ENCODE measurements around the gene KRT1. TPM values are rescaled to one million over a fixed set of nuclear protein-coding genes. Genes with fewer than 3 reads are reported as not detected.

The KRT1 gene
- polyA plus RNA-seq, 1 donor from 2014 or later: not detected

DNA sequence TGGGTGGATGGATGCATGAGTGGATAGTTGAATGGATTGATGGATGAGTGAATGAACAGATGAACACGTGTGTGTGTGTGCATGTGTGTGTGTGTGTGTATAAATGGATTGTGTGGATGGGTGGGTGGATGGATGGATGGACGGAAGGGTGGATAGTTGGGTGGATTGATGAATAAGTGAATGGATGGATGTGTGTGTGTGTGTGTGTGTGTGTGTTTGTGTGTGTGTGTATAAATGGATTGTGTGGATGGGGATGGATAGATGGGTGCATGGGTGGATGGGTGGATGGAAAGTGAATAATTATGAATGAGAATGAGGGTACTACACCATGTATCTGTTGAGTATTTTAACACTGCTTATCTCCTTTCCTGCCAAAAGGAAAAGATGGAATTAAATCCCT lies 22.1 kb upstream of the KRT1 start:
- H3K27me3 ChIP-seq (ENCODE audit: insufficient read depth, low read depth, low read length): no peaks in the 10 kb centered on the region
- no peak overlapping the region for H3K4me2 ChIP-seq (ENCODE audit: low read length)
- H2AFZ ChIP-seq (ENCODE audit: low read depth, low read length): no peak overlapping the region
- no peaks in the 10 kb centered on the region for H3K79me2 ChIP-seq (replicated peaks; ENCODE audit: insufficient read depth, low read length)
- H3K9me3 ChIP-seq (ENCODE audit: low read length): no peaks in the 10 kb centered on the region
- H3K9ac ChIP-seq (ENCODE audit: low read length): no peak overlapping the region
- TF ChIP-seq CTCF (IDR thresholded peaks at IDR 0.05; ENCODE audit: poor library complexity, severe bottlenecking): no peak
- no peak for TF ChIP-seq MXI1 (conservative IDR thresholded peaks at IDR 0.05; ENCODE audit: poor library complexity, severe bottlenecking)
- no peak for TF ChIP-seq SMC3 (conservative IDR thresholded peaks at IDR 0.05; ENCODE audit: poor library complexity)
- TF ChIP-seq EP300 (conservative IDR thresholded peaks at IDR 0.05; ENCODE audit: poor library complexity, severe bottlenecking): no peak
- TF ChIP-seq, protein P1, sequence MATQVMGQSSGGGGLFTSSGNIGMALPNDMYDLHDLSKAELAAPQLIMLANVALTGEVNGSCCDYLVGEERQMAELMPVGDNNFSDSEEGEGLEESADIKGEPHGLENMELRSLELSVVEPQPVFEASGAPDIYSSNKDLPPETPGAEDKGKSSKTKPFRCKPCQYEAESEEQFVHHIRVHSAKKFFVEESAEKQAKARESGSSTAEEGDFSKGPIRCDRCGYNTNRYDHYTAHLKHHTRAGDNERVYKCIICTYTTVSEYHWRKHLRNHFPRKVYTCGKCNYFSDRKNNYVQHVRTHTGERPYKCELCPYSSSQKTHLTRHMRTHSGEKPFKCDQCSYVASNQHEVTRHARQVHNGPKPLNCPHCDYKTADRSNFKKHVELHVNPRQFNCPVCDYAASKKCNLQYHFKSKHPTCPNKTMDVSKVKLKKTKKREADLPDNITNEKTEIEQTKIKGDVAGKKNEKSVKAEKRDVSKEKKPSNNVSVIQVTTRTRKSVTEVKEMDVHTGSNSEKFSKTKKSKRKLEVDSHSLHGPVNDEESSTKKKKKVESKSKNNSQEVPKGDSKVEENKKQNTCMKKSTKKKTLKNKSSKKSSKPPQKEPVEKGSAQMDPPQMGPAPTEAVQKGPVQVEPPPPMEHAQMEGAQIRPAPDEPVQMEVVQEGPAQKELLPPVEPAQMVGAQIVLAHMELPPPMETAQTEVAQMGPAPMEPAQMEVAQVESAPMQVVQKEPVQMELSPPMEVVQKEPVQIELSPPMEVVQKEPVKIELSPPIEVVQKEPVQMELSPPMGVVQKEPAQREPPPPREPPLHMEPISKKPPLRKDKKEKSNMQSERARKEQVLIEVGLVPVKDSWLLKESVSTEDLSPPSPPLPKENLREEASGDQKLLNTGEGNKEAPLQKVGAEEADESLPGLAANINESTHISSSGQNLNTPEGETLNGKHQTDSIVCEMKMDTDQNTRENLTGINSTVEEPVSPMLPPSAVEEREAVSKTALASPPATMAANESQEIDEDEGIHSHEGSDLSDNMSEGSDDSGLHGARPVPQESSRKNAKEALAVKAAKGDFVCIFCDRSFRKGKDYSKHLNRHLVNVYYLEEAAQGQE (IDR thresholded peaks at IDR 0.05; ENCODE audit: borderline replicate concordance): no peak
- no peak for TF ChIP-seq EZH2 (IDR thresholded peaks at IDR 0.05; ENCODE audit: borderline replicate concordance, insufficient read depth, low read length, poor library complexity, severe bottlenecking)
- TF ChIP-seq TAF1 (IDR thresholded peaks at IDR 0.05; ENCODE audit: low read depth): no peak
- TF ChIP-seq RAD21 (conservative IDR thresholded peaks at IDR 0.05): no peak
- TF ChIP-seq POLR2AphosphoS5 (IDR thresholded peaks at IDR 0.05): no peak
- H3K27ac ChIP-seq (ENCODE audit: low read length): no peak overlapping the region
- no peaks in the 10 kb centered on the region for H4K20me1 ChIP-seq (ENCODE audit: insufficient read depth)
- H3K36me3 ChIP-seq (ENCODE audit: insufficient read depth, low read length): no peaks in the 10 kb centered on the region
- no peak overlapping the region for H3K4me3 ChIP-seq (ENCODE audit: low read length)
- H3F3A ChIP-seq (ENCODE audit: insufficient read depth, low read length, poor library complexity, severe bottlenecking): no peaks in the 10 kb centered on the region
- no peaks in the 10 kb centered on the region for H3K9me2 ChIP-seq (ENCODE audit: insufficient read depth, low read length)

- Histone ChIP-seq H3K4me2 (ENCODE audit: low read length) (no peak overlapping the region), H3K27ac (ENCODE audit: low read length) (no peak overlapping the region), H3K4me3 (ENCODE audit: low read length) (no peak overlapping the region), H2AFZ (ENCODE audit: low read depth, low read length) (no peak overlapping the region), H3F3A (ENCODE audit: insufficient read depth, low read length, poor library complexity, severe bottlenecking) (no peaks in the 10 kb centered on the region), H3K79me2 (replicated peaks; ENCODE audit: insufficient read depth, low read length) (no peaks in the 10 kb centered on the region), H3K9me3 (ENCODE audit: low read length) (no peaks in the 10 kb centered on the region), H3K9ac (ENCODE audit: low read length) (no peak overlapping the region), H3K36me3 (ENCODE audit: insufficient read depth, low read length) (no peaks in the 10 kb centered on the region), H3K9me2 (ENCODE audit: insufficient read depth, low read length) (no peaks in the 10 kb centered on the region), H3K27me3 (ENCODE audit: insufficient read depth, low read depth, low read length) (no peaks in the 10 kb centered on the region), H4K20me1 (ENCODE audit: insufficient read depth) (no peaks in the 10 kb centered on the region)
- TF ChIP-seq TAF1 (IDR thresholded peaks at IDR 0.05; ENCODE audit: low read depth) (no peak), EZH2 (IDR thresholded peaks at IDR 0.05; ENCODE audit: borderline replicate concordance, insufficient read depth, low read length, poor library complexity, severe bottlenecking) (no peak), SMC3 (conservative IDR thresholded peaks at IDR 0.05; ENCODE audit: poor library complexity) (no peak), CTCF (IDR thresholded peaks at IDR 0.05; ENCODE audit: poor library complexity, severe bottlenecking) (no peak), EP300 (conservative IDR thresholded peaks at IDR 0.05; ENCODE audit: poor library complexity, severe bottlenecking) (no peak), MXI1 (conservative IDR thresholded peaks at IDR 0.05; ENCODE audit: poor library complexity, severe bottlenecking) (no peak), POLR2AphosphoS5 (IDR thresholded peaks at IDR 0.05) (no peak), RAD21 (conservative IDR thresholded peaks at IDR 0.05) (no peak)
- TF ChIP-seq, protein P1 (IDR thresholded peaks at IDR 0.05; ENCODE audit: borderline replicate concordance): no peak
Measured at GRCh38 chr12:52701281-52701680, 21.1 kb upstream of the KRT1 start.

All from neural cell (in vitro differentiated cells).